ENCODE results near the gene ENSA. TPM values are rescaled to one million over a fixed set of nuclear protein-coding genes. Genes with fewer than 3 reads are reported as not detected.
A peak's percentile ranks its signal among the peaks of the same experiment; 100 is the strongest.

The ENSA gene
- total and polyA plus RNA-seq, 2 experiments from 2014 or later: 114 to 200 TPM

DNA sequence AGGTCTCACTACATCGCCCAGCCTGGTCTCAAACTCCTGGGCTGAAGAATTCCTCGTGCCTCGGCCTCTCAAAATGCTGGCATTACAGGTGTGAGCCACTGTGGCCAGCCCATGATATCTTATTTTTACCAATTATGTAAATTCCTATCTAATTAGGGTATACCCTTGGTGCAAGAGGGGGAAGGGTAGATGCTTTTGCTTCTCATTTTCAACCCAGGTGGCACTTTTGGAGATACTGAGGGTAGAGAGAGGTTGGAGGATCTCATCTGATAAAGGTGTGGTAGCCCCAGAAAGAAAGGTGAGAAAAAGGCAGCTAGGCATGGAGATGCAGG, 17.4 kb downstream of the ENSA start:
- ATAC-seq (no peak), DNase-seq (ENCODE audit: low spot score) (no peak)
- H3F3A ChIP-seq (replicated peaks; ENCODE audit: low read depth): peaks cover 18% of the 10 kb centered on the region
- Mint-ChIP-seq H3K9me3 (no peaks in the 10 kb centered on the region), H3K27ac (peak overlapping the region; percentile 38), H3K36me3 (ENCODE audit: low read depth) (peaks cover 50% of the 10 kb centered on the region), H3K4me1 (peaks cover 8% of the 10 kb centered on the region), H3K4me3 (no peak overlapping the region), H3K27me3 (ENCODE audit: insufficient read depth, low read depth, poor library complexity) (peaks cover 9% of the 10 kb centered on the region)
- H2AFZ ChIP-seq: no peak overlapping the region
- H3K27ac ChIP-seq (ENCODE audit: low read depth): peak overlapping the region; percentile 60
- H3K9me2 ChIP-seq (ENCODE audit: insufficient read depth): no peaks in the 10 kb centered on the region
- H3K27me3 ChIP-seq (ENCODE audit: insufficient read depth): no peaks in the 10 kb centered on the region
- H3K36me3 ChIP-seq (ENCODE audit: insufficient read depth): peaks cover 8% of the 10 kb centered on the region
- H3K79me2 ChIP-seq (replicated peaks; ENCODE audit: insufficient read depth): peaks cover 7% of the 10 kb centered on the region
- no peaks in the 10 kb centered on the region; the same call in 1 of the 2 replicates for H4K20me1 ChIP-seq (replicated peaks; ENCODE audit: insufficient read depth)
- TF ChIP-seq, protein P1, sequence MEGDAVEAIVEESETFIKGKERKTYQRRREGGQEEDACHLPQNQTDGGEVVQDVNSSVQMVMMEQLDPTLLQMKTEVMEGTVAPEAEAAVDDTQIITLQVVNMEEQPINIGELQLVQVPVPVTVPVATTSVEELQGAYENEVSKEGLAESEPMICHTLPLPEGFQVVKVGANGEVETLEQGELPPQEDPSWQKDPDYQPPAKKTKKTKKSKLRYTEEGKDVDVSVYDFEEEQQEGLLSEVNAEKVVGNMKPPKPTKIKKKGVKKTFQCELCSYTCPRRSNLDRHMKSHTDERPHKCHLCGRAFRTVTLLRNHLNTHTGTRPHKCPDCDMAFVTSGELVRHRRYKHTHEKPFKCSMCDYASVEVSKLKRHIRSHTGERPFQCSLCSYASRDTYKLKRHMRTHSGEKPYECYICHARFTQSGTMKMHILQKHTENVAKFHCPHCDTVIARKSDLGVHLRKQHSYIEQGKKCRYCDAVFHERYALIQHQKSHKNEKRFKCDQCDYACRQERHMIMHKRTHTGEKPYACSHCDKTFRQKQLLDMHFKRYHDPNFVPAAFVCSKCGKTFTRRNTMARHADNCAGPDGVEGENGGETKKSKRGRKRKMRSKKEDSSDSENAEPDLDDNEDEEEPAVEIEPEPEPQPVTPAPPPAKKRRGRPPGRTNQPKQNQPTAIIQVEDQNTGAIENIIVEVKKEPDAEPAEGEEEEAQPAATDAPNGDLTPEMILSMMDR (conservative IDR thresholded peaks at IDR 0.05; ENCODE audit: low read depth in 2 of 2): no peak
- TF ChIP-seq POLR2AphosphoS5 (IDR thresholded peaks at IDR 0.05; ENCODE audit: low read depth): no peak
- no peak overlapping the region for H3K4me3 ChIP-seq
- H3K4me1 ChIP-seq (ENCODE audit: insufficient read depth): peaks cover 9% of the 10 kb centered on the region
- H3K4me2 ChIP-seq: no peak overlapping the region

DNA sequence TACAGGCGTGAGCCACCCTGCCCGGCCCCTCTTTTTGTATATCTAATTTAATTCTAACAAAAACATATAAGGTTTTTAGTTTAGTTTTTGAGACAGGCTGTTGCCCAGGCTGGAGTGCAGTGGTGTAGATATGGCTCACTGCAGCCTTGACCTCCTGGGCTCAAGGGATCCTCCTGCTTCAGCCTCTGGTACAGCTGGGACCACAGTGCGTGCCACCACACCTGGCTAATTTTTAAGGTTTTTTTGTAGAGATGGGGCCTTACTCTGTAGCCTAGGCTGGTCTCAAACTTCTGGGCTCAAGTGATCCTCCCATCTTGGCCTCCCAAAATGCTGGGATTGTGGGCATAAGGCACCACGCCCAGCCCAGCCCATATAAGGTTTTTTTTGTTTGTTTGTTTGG, 18.8 kb downstream of the ENSA start:
- H3K4me1 ChIP-seq (ENCODE audit: insufficient read depth): peaks cover 9% of the 10 kb centered on the region
- peak overlapping the region; percentile 83 for H3K27ac ChIP-seq (ENCODE audit: low read depth)

DNA sequence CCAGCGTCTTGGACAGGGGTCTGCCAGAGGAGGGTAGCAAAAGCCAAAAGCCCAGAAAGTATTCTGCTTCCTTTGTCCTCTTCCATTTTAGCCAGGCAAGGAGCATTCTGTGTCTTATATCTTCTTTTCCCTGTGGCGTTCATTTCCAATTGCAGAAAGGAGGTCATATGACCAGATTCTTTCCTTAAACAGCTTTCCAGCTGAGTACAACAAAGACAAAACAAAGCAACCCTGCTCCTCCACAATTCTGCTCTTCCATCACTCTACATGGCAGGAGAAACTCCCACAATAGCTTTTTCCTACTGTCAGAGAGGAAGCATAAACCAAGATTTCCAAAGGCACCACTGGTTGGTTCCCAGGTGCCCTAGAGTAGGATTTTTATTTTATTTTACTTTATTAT, 19.7 kb downstream of the ENSA start:
- Mint-ChIP-seq H3K27ac (0 out of 2 replicates have a peak overlapping the region, but pooled peaks have one; percentile 32), H3K4me3 (no peak overlapping the region; the same call in 2 of the 3 replicates), H3K27me3 (ENCODE audit: insufficient read depth, low read depth, poor library complexity) (peaks cover 6% of the 10 kb centered on the region), H3K9me3 (no peaks in the 10 kb centered on the region), H3K36me3 (ENCODE audit: low read depth) (peaks cover 32% of the 10 kb centered on the region), H3K4me1 (peaks cover 13% of the 10 kb centered on the region)
- no peak overlapping the region for H3K4me3 ChIP-seq
- no peaks in the 10 kb centered on the region for H3K9me2 ChIP-seq (ENCODE audit: insufficient read depth)
- peaks cover 9% of the 10 kb centered on the region for H3K4me1 ChIP-seq (ENCODE audit: insufficient read depth)
- no peaks in the 10 kb centered on the region for H3K27me3 ChIP-seq (ENCODE audit: insufficient read depth)
- ATAC-seq (peak; percentile 24; the same call in 2 of the 3 replicates), DNase-seq (ENCODE audit: low spot score) (peak; percentile 49)
- peaks cover 6% of the 10 kb centered on the region for H3K79me2 ChIP-seq (replicated peaks; ENCODE audit: insufficient read depth)
- peak overlapping the region; percentile 83 for H3K27ac ChIP-seq (ENCODE audit: low read depth)
- no peak overlapping the region for H2AFZ ChIP-seq
- H3F3A ChIP-seq (replicated peaks; ENCODE audit: low read depth): peaks cover 19% of the 10 kb centered on the region
- no peak overlapping the region; the same call in 1 of the 2 replicates for H3K4me2 ChIP-seq
- no peaks in the 10 kb centered on the region; the same call in 1 of the 2 replicates for H4K20me1 ChIP-seq (replicated peaks; ENCODE audit: insufficient read depth)
- peaks cover 8% of the 10 kb centered on the region for H3K36me3 ChIP-seq (ENCODE audit: insufficient read depth)
- no peak for TF ChIP-seq ZNF114 (CRISPR knock-in tag; IDR thresholded peaks at IDR 0.05)
- TF ChIP-seq ZNF331 (CRISPR knock-in tag; IDR thresholded peaks at IDR 0.05; ENCODE audit: low read depth): no peak
- no peak for TF ChIP-seq STAT1 (IDR thresholded peaks at IDR 0.05; ENCODE audit: unreplicated experiment)
- TF ChIP-seq NANOG (IDR thresholded peaks at IDR 0.05; ENCODE audit: borderline replicate concordance): no peak
- no peak for TF ChIP-seq POLR2AphosphoS5 (IDR thresholded peaks at IDR 0.05; ENCODE audit: low read depth)
- TF ChIP-seq CREB1 (CRISPR knock-in tag; IDR thresholded peaks at IDR 0.05; ENCODE audit: low read depth): no peak
- TF ChIP-seq JUNB (IDR thresholded peaks at IDR 0.05; ENCODE audit: unreplicated experiment): no peak
- TF ChIP-seq, protein P2, sequence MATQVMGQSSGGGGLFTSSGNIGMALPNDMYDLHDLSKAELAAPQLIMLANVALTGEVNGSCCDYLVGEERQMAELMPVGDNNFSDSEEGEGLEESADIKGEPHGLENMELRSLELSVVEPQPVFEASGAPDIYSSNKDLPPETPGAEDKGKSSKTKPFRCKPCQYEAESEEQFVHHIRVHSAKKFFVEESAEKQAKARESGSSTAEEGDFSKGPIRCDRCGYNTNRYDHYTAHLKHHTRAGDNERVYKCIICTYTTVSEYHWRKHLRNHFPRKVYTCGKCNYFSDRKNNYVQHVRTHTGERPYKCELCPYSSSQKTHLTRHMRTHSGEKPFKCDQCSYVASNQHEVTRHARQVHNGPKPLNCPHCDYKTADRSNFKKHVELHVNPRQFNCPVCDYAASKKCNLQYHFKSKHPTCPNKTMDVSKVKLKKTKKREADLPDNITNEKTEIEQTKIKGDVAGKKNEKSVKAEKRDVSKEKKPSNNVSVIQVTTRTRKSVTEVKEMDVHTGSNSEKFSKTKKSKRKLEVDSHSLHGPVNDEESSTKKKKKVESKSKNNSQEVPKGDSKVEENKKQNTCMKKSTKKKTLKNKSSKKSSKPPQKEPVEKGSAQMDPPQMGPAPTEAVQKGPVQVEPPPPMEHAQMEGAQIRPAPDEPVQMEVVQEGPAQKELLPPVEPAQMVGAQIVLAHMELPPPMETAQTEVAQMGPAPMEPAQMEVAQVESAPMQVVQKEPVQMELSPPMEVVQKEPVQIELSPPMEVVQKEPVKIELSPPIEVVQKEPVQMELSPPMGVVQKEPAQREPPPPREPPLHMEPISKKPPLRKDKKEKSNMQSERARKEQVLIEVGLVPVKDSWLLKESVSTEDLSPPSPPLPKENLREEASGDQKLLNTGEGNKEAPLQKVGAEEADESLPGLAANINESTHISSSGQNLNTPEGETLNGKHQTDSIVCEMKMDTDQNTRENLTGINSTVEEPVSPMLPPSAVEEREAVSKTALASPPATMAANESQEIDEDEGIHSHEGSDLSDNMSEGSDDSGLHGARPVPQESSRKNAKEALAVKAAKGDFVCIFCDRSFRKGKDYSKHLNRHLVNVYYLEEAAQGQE (IDR thresholded peaks at IDR 0.05; ENCODE audit: unreplicated experiment): no peak
- TF ChIP-seq EZH2phosphoT487 (IDR thresholded peaks at IDR 0.05; ENCODE audit: unreplicated experiment): no peak

More for the DNA sequence above, 18.8 kb downstream of the ENSA start:
- Histone ChIP-seq H3K36me3 (ENCODE audit: insufficient read depth) (peaks cover 8% of the 10 kb centered on the region), H3K4me3 (no peak overlapping the region), H4K20me1 (replicated peaks; ENCODE audit: insufficient read depth) (no peaks in the 10 kb centered on the region; the same call in 1 of the 2 replicates), H3K79me2 (replicated peaks; ENCODE audit: insufficient read depth) (peaks cover 6% of the 10 kb centered on the region), H2AFZ (no peak overlapping the region), H3F3A (replicated peaks; ENCODE audit: low read depth) (peaks cover 19% of the 10 kb centered on the region), H3K27me3 (ENCODE audit: insufficient read depth) (no peaks in the 10 kb centered on the region), H3K4me2 (no peak overlapping the region), H3K9me2 (ENCODE audit: insufficient read depth) (no peaks in the 10 kb centered on the region)
- H3K27me3 Mint-ChIP-seq (ENCODE audit: insufficient read depth, low read depth, poor library complexity): peaks cover 6% of the 10 kb centered on the region
- no peak for DNase-seq (ENCODE audit: low spot score)
- TF ChIP-seq, protein P1 (conservative IDR thresholded peaks at IDR 0.05; ENCODE audit: low read depth in 2 of 2): no peak
- H3K4me1 Mint-ChIP-seq: peaks cover 11% of the 10 kb centered on the region
- peaks cover 38% of the 10 kb centered on the region for H3K36me3 Mint-ChIP-seq (ENCODE audit: low read depth)
- H3K9me3 Mint-ChIP-seq: no peaks in the 10 kb centered on the region
- no peak overlapping the region for H3K4me3 Mint-ChIP-seq
- ATAC-seq: no peak
- no peak overlapping the region for H3K27ac Mint-ChIP-seq
